ENCODE results near the gene EHD3.

EHD3 gene

DNA sequence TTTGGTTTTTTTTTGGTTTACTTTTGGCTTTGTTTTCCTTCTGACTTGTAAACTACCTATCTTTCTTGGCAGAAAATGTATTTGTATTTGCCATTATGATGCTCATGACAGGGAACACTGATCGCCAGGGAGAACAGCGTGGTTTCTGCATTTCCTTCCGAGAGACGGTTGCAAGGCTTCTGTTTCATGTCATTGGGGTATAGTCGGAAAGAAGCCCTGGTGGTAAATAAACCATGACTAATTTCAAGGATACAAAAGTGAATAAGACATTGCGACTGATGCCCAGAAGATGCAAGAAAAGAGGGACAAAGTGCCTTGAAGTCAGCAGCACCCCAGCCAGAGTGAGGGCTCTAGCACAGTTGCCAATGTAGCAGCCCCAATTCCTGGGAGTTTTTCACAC lies 12.4 kb upstream of the EHD3 start:
- no peak for TF ChIP-seq CEBPB (IDR thresholded peaks at IDR 0.05)
- no peak for TF ChIP-seq TEAD4 (IDR thresholded peaks at IDR 0.05)
- no peak for TF ChIP-seq NFIC (IDR thresholded peaks at IDR 0.05)
- TF ChIP-seq USF1 (IDR thresholded peaks at IDR 0.05): no peak
- TF ChIP-seq CREB1 (IDR thresholded peaks at IDR 0.05; ENCODE audit: low read depth): no peak
- TF ChIP-seq FOXM1 (IDR thresholded peaks at IDR 0.05; ENCODE audit: borderline replicate concordance, low read depth): no peak
- no peak for TF ChIP-seq YY1 (IDR thresholded peaks at IDR 0.05; ENCODE audit: low read depth)
- TF ChIP-seq TAF1 (IDR thresholded peaks at IDR 0.05; ENCODE audit: low read depth): no peak
- TF ChIP-seq, protein P1, sequence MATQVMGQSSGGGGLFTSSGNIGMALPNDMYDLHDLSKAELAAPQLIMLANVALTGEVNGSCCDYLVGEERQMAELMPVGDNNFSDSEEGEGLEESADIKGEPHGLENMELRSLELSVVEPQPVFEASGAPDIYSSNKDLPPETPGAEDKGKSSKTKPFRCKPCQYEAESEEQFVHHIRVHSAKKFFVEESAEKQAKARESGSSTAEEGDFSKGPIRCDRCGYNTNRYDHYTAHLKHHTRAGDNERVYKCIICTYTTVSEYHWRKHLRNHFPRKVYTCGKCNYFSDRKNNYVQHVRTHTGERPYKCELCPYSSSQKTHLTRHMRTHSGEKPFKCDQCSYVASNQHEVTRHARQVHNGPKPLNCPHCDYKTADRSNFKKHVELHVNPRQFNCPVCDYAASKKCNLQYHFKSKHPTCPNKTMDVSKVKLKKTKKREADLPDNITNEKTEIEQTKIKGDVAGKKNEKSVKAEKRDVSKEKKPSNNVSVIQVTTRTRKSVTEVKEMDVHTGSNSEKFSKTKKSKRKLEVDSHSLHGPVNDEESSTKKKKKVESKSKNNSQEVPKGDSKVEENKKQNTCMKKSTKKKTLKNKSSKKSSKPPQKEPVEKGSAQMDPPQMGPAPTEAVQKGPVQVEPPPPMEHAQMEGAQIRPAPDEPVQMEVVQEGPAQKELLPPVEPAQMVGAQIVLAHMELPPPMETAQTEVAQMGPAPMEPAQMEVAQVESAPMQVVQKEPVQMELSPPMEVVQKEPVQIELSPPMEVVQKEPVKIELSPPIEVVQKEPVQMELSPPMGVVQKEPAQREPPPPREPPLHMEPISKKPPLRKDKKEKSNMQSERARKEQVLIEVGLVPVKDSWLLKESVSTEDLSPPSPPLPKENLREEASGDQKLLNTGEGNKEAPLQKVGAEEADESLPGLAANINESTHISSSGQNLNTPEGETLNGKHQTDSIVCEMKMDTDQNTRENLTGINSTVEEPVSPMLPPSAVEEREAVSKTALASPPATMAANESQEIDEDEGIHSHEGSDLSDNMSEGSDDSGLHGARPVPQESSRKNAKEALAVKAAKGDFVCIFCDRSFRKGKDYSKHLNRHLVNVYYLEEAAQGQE (IDR thresholded peaks at IDR 0.05; ENCODE audit: low read depth): no peak
- no peak for TF ChIP-seq TCF12 (IDR thresholded peaks at IDR 0.05; ENCODE audit: low read depth)
- TF ChIP-seq RAD21 (IDR thresholded peaks at IDR 0.05; ENCODE audit: low read depth): no peak
- TF ChIP-seq EP300 (IDR thresholded peaks at IDR 0.05; ENCODE audit: borderline replicate concordance): no peak
- no peak for TF ChIP-seq MAX (IDR thresholded peaks at IDR 0.05)
- TF ChIP-seq EGR1 (IDR thresholded peaks at IDR 0.05): no peak
- no peak for TF ChIP-seq ZBTB7A (IDR thresholded peaks at IDR 0.05; ENCODE audit: low read depth)

DNA sequence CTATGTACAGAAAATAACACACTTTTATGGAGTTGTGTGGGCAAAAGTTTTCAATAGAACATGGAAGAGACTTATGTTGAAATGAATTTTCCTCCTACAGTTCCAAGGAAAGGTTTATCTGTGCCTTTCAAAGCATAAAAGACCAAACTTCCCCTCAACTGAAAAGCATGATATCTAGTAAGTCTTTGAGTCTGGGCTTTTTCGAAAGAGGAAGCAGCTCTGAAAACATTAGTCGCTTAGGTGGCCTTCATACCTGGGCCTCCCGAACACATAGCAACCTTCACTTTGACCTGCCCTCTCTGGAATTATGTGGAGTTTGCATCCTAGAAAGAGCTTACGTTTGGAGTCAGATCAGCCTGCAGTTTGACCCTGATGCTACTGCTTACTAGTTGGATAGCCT lies 11.9 kb upstream of the EHD3 start:
- TF ChIP-seq CREB1 (IDR thresholded peaks at IDR 0.05; ENCODE audit: low read depth) (no peak), TCF12 (IDR thresholded peaks at IDR 0.05; ENCODE audit: low read depth) (no peak), TEAD4 (IDR thresholded peaks at IDR 0.05) (no peak), EP300 (IDR thresholded peaks at IDR 0.05; ENCODE audit: borderline replicate concordance) (no peak), MAX (IDR thresholded peaks at IDR 0.05) (no peak), RAD21 (IDR thresholded peaks at IDR 0.05; ENCODE audit: low read depth) (no peak), YY1 (IDR thresholded peaks at IDR 0.05; ENCODE audit: low read depth) (no peak), TAF1 (IDR thresholded peaks at IDR 0.05; ENCODE audit: low read depth) (no peak), NFIC (IDR thresholded peaks at IDR 0.05) (no peak), ZBTB7A (IDR thresholded peaks at IDR 0.05; ENCODE audit: low read depth) (no peak), FOXM1 (IDR thresholded peaks at IDR 0.05; ENCODE audit: borderline replicate concordance, low read depth) (no peak), EGR1 (IDR thresholded peaks at IDR 0.05) (no peak)

DNA sequence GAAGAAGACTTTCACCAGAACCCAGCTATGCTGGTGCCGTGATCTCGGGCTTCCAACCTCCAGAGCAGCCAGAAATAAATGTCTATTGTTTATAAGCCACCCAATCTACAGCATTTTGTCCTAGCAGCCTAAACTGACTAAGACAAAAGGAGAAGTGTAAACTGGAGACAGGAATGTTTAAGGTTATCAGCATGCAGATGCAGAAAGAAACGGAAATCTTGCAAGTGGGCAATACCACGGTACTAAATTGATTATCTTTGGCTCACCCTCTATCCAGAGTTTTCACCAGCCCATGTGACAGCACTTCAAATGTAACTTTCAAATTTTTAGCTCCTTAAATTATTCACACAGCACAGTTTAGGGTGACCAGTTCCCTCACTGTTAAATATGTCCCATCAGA lies 10.9 kb upstream of the EHD3 start:
- TF ChIP-seq FOXM1 (IDR thresholded peaks at IDR 0.05; ENCODE audit: borderline replicate concordance, low read depth): no peak
- TF ChIP-seq ZBTB7A (IDR thresholded peaks at IDR 0.05; ENCODE audit: low read depth): no peak
- no peak for TF ChIP-seq CEBPB (IDR thresholded peaks at IDR 0.05)
- TF ChIP-seq, protein P1 (IDR thresholded peaks at IDR 0.05; ENCODE audit: low read depth): no peak
- TF ChIP-seq YY1 (IDR thresholded peaks at IDR 0.05; ENCODE audit: low read depth): no peak
- no peak for TF ChIP-seq MAX (IDR thresholded peaks at IDR 0.05)
- TF ChIP-seq TCF12 (IDR thresholded peaks at IDR 0.05; ENCODE audit: low read depth): no peak
- no peak for TF ChIP-seq RAD21 (IDR thresholded peaks at IDR 0.05; ENCODE audit: low read depth)
- TF ChIP-seq NFIC (IDR thresholded peaks at IDR 0.05): no peak
- no peak for TF ChIP-seq CREB1 (IDR thresholded peaks at IDR 0.05; ENCODE audit: low read depth)
- no peak for TF ChIP-seq EGR1 (IDR thresholded peaks at IDR 0.05)
- no peak for TF ChIP-seq TAF1 (IDR thresholded peaks at IDR 0.05; ENCODE audit: low read depth)
- no peak for TF ChIP-seq EP300 (IDR thresholded peaks at IDR 0.05; ENCODE audit: borderline replicate concordance)
- no peak for TF ChIP-seq USF1 (IDR thresholded peaks at IDR 0.05)
- no peak for TF ChIP-seq TEAD4 (IDR thresholded peaks at IDR 0.05)

DNA sequence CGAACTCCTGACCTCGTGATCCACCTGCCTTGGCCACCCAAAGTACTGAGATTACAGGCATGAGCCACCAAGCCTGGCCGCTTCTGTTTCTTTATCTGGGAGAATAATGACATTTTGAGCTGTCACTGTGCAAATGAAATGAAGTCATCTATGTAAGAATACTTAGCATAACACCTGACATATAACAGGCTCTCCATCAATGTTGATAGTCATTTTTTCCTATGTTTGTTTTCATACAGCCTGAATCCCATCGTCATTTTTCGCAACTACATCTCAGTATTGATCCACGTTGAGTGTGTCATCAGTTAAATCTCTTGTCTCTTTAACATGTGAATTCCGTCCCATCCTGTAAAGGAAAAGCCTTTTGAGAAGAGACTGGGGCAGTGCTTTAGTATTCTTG lies 10.2 kb upstream of the EHD3 start:
- no peak for TF ChIP-seq TCF12 (IDR thresholded peaks at IDR 0.05; ENCODE audit: low read depth)

GRCh38 chr2:31226266-31226665 lies 7.7 kb upstream of the EHD3 start:
- no peak for TF ChIP-seq USF1 (IDR thresholded peaks at IDR 0.05)
- no peak for TF ChIP-seq TEAD4 (IDR thresholded peaks at IDR 0.05)
- TF ChIP-seq NFIC (IDR thresholded peaks at IDR 0.05): no peak
- no peak for TF ChIP-seq RAD21 (IDR thresholded peaks at IDR 0.05; ENCODE audit: low read depth)
- no peak for TF ChIP-seq EGR1 (IDR thresholded peaks at IDR 0.05)
- no peak for TF ChIP-seq FOXM1 (IDR thresholded peaks at IDR 0.05; ENCODE audit: borderline replicate concordance, low read depth)
- TF ChIP-seq TCF12 (IDR thresholded peaks at IDR 0.05; ENCODE audit: low read depth): no peak
- no peak for TF ChIP-seq CEBPB (IDR thresholded peaks at IDR 0.05)
